Measurements from ENCODE around the gene SPATA31D4.
"Not testable (repeated sequence)": the region's sequence is repeated elsewhere in the genome, so short reads cannot be mapped to it uniquely, and the experiment has no call there.

SPATA31D4 gene

GRCh38 chr9:81928305-81928704 is at the start of gene SPATA31D4:
SPATA31D4 (plus strand) TSS chr9:81928428; CDS start chr9:81928514, 86 bp downstream.
- not testable (repeated sequence) for H3K4me3 ChIP-seq (ENCODE audit: low read depth, low read length)

GRCh38 chr9:81878530-81878929 is 49.7 kb upstream of the SPATA31D4 start:
- H3K4me3 ChIP-seq (ENCODE audit: low read depth, low read length), result no peak overlapping the region

- H3K4me3 ChIP-seq (ENCODE audit: low read depth, low read length), result no peak overlapping the region
These were observed 48.7 kb upstream of the SPATA31D4 start for GRCh38 chr9:81879501-81879916.

- no peak overlapping the region for H3K4me3 ChIP-seq (ENCODE audit: low read depth, low read length)
These were observed 42.6 kb upstream of the SPATA31D4 start for GRCh38 chr9:81885602-81886001.

GRCh38 chr9:81886665-81887064 is 41.6 kb upstream of the SPATA31D4 start:
- H3K4me3 ChIP-seq (ENCODE audit: low read depth, low read length), result no peak overlapping the region

- no peak overlapping the region for H3K4me3 ChIP-seq (ENCODE audit: low read depth, low read length)
These were observed 38.1 kb upstream of the SPATA31D4 start for GRCh38 chr9:81890104-81890503.

- H3K4me3 ChIP-seq (ENCODE audit: low read depth, low read length), result no peak overlapping the region
These were observed 35.8 kb upstream of the SPATA31D4 start for GRCh38 chr9:81892440-81892839.

- no peak overlapping the region for H3K4me3 ChIP-seq (ENCODE audit: low read depth, low read length)
These were observed 34.3 kb upstream of the SPATA31D4 start for GRCh38 chr9:81893929-81894328.

- H3K4me3 ChIP-seq (ENCODE audit: low read depth, low read length), result no peak overlapping the region
These were observed 33.3 kb upstream of the SPATA31D4 start for GRCh38 chr9:81894891-81895290.

- no peak overlapping the region for H3K4me3 ChIP-seq (ENCODE audit: low read depth, low read length)
These were observed 32.2 kb upstream of the SPATA31D4 start for GRCh38 chr9:81896070-81896469.

GRCh38 chr9:81898851-81899250 is 29.4 kb upstream of the SPATA31D4 start:
- no peak overlapping the region for H3K4me3 ChIP-seq (ENCODE audit: low read depth, low read length)

GRCh38 chr9:81902196-81902595 is 26.0 kb upstream of the SPATA31D4 start:
- H3K4me3 ChIP-seq (ENCODE audit: low read depth, low read length), result no peak overlapping the region

GRCh38 chr9:81902626-81903025 is 25.6 kb upstream of the SPATA31D4 start:
- no peak overlapping the region for H3K4me3 ChIP-seq (ENCODE audit: low read depth, low read length)

- H3K4me3 ChIP-seq (ENCODE audit: low read depth, low read length), result no peak overlapping the region
These were observed 21.6 kb upstream of the SPATA31D4 start for GRCh38 chr9:81906671-81907070.

- H3K4me3 ChIP-seq (ENCODE audit: low read depth, low read length), result no peak overlapping the region
These were observed 16.1 kb upstream of the SPATA31D4 start for GRCh38 chr9:81912135-81912534.

GRCh38 chr9:81915801-81916505 is 12.3 kb upstream of the SPATA31D4 start:
- no peak overlapping the region for H3K4me3 ChIP-seq (ENCODE audit: low read depth, low read length)

- H3K4me3 ChIP-seq (ENCODE audit: low read depth, low read length), result not testable (repeated sequence)
These were observed 9.7 kb upstream of the SPATA31D4 start for GRCh38 chr9:81918507-81918906.

GRCh38 chr9:81930147-81930546 is 1.9 kb downstream of the SPATA31D4 start:
- H3K4me3 ChIP-seq (ENCODE audit: low read depth, low read length), result not testable (repeated sequence)

- H3K4me3 ChIP-seq (ENCODE audit: low read depth, low read length), result not testable (repeated sequence)
These were observed 5.3 kb downstream of the SPATA31D4 start for GRCh38 chr9:81933547-81933946.

GRCh38 chr9:81943393-81943792 is 15.2 kb downstream of the SPATA31D4 start, which contains the start of gene SPATA31D3:
SPATA31D3 (plus strand) TSS chr9:81943500; CDS start chr9:81943586, 86 bp downstream.
- not testable (repeated sequence) for H3K4me3 ChIP-seq (ENCODE audit: low read depth, low read length)

- H3K4me3 ChIP-seq (ENCODE audit: low read depth, low read length), result not testable (repeated sequence)
These were observed 20.4 kb downstream of the SPATA31D4 start for GRCh38 chr9:81948650-81949049.

GRCh38 chr9:81953096-81953495 is 24.9 kb downstream of the SPATA31D4 start:
- no peak overlapping the region for H3K4me3 ChIP-seq (ENCODE audit: low read depth, low read length)

GRCh38 chr9:81955625-81956024 is 27.4 kb downstream of the SPATA31D4 start:
- no peak overlapping the region for H3K4me3 ChIP-seq (ENCODE audit: low read depth, low read length)

Data from iPS-11a (cell line).